Tibial artery (tissue), 4 donors: Measurements from ENCODE around the gene MGLL.

Source experiments
- DNase-seq, 2 donors: peaks; one replicate each; pipeline ENCODE4 v3.0.0-alpha.2; 2019
- H3K27ac ChIP-seq, 2 donors: fragments of 200-600 bp; sonication (generic) in 1 of 2; 1 replicate in 1 of 2; 2 replicates in 1 of 2; pipeline ENCODE4 v1.5.1; 2018 to 2019; ENCODE audit warnings: mild to moderate bottlenecking in 1 of 2
- H3K27me3 ChIP-seq, 2 donors: fragments of 200-600 bp; sonication (generic) in 1 of 2; one replicate each; pipeline versions ENCODE4 v1.5.1 to v1.6.0; 2016 to 2019
- H3K36me3 ChIP-seq, 3 donors: fragments of 200-600 bp; sonication (generic) in 2 of 3; one replicate each; pipeline ENCODE4 v1.5.1; 2016 to 2019; ENCODE audit warnings: mild to moderate bottlenecking in 2 of 3
- H3K4me1 ChIP-seq, 4 donors: fragments of 200-600 bp; sonication (generic) in 2 of 4; 1 replicate in 3 of 4; 2 replicates in 1 of 4; pipeline ENCODE4 v1.5.1; 2016 to 2019
- H3K4me3 ChIP-seq, 2 donors: fragments of 200-600 bp; sonication (generic) in 1 of 2; 1 replicate in 1 of 2; 2 replicates in 1 of 2; pipeline ENCODE4 v1.5.1; 2018 to 2019; ENCODE audit warnings: mild to moderate bottlenecking in 2 of 2
- H3K9me3 ChIP-seq, 3 donors: fragments of 200-600 bp; sonication (generic) in 1 of 3; one replicate each; pipeline ENCODE4 v1.5.1; 2016 to 2019
- CTCF ChIP-seq, 2 experiments: fragments of 200-600 bp in 1 of 2; fragments of 450-650 bp in 1 of 2; IDR thresholded peaks; one replicate each; pipeline ENCODE4 v1.5.1; 2017 to 2019; ENCODE audit warnings: antibody characterized with exemption in 2 of 2, mild to moderate bottlenecking in 1 of 2, moderate library complexity in 1 of 2
- intact Hi-C: fragments of 100-400 bp; cut with DNase I; formaldehyde crosslinking; loops from one replicate; pipeline ENCODE4 v1.15.0; 2023; ENCODE audit warnings: low total_unique reads

MGLL gene

DNA sequence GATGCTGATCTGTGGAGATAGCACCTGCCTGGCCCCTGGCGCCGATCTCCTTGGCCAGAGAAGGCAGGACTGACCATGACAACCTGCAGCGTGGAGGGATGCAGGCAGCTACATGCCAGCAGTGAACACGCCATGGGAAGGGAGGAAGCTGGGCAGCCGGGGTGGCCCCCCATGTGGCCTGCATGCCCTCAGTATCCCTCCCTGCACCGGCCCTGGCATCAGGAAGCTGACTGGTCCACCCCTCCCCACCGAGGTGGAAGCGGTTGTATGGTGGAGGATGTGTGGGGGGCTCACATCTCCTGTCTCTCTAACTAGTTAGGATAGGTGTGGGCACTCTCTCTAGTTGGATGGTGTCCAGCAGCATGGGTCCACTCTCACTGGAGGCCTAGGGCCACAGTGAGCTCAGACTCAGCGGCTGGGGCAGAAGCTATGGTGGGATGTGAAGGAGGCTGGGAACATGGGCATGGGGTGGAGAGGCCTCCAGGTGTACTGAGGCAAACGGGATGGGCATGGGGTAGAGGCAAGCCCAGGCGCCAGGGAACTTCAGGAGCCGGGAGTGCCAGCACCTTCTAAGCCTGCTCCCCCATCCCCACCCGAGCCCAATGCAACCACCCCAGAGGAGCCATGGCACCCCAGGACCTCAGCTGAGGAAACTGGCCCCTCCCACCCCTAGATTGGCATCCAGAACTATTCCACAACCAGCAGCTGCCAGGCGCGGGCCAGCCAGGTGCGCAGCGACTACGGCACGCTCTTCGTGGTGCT, 151.4 kb downstream of the MGLL start:
- Histone ChIP-seq H3K4me3 (peak overlapping the region in 1 of 2 donors; percentile 96), H3K9me3 (no peaks in the 10 kb centered on the region), H3K27ac (peak overlapping the region in 1 of 2 donors; percentile 97), H3K36me3 (peaks cover under 1 to 13% (median 3%) of the 10 kb centered on the region in 3 donors), H3K27me3 (no peaks in the 10 kb centered on the region), H3K4me1 (peaks cover 12 to 34% (median 32%) of the 10 kb centered on the region in 4 donors)
- intact Hi-C loops, result loop anchor here (5.0 kb wide), 1 partner anchor 79 kb away; the partner anchor contains the start of gene TPRA1
- no peak for TF ChIP-seq CTCF (IDR thresholded peaks at IDR 0.05)
- peak; percentile 22 to 63 for DNase-seq

DNA sequence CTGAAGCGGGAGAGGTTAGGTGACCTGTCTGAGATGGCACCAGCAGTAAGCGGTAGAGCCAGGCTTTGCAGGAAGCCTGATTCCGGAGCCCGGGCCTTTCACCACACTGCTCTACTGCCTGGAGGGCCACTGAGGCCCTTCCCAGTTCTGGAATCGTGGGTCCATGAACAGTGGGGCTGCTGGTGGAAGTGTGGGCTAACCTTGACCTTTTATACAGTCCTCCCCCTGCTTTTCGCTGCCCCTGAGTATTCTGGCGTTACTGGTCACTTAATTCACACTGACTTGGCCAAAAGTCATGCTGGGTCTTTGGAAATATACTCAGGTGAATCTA, 152.1 kb downstream of the MGLL start:
- intact Hi-C loops, result loop anchor here (5.0 kb wide), 1 partner anchor 78 kb away; the partner anchor contains the start of gene TPRA1
- no peak overlapping the region for H3K27ac ChIP-seq
- H3K36me3 ChIP-seq, result peaks cover 0 to 8% (median 0%) of the 10 kb centered on the region in 3 donors
- H3K9me3 ChIP-seq, result no peaks in the 10 kb centered on the region
- no peak overlapping the region for H3K4me3 ChIP-seq
- TF ChIP-seq CTCF (IDR thresholded peaks at IDR 0.05), result no peak
- peak in 1 of 2 donors; percentile 15 for DNase-seq
- H3K4me1 ChIP-seq, result peaks cover 12 to 27% (median 25%) of the 10 kb centered on the region in 4 donors
- no peaks in the 10 kb centered on the region for H3K27me3 ChIP-seq

DNA sequence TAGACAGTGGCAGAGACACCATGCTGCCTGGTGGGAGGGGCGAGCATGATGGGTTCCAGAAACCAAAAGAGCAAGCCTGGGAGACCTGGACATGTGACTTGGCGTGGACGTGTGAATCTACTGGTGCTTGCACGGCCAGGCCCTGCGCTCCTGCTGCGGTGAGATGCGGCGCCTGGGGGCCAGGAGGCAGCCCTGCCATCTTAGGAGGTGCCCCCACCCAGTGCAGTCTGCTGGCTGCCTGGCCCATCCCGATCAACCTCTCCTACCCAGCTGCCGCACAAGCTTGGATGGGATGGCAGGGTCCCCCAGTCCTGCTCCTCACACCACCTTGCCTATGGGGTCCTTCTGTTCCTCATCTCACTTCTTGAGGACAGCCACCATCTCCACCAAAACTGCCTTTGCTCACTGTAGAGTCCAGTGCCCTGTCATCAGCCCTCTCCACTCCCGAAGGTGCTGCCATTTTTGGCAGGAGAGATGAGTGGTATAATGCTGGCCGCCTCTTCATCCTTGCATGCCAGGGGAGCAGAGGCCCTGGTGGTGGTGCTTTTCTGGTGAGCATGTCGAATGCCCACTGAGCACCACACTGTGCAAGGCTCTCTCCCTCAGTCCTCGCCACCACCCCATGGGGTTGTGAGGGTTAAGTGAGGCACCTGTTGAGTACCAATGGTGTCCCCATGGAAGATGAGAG, 152.6 kb downstream of the MGLL start:
- Histone ChIP-seq H3K4me1 (peaks cover 12 to 22% (median 22%) of the 10 kb centered on the region in 4 donors), H3K4me3 (no peak overlapping the region), H3K9me3 (no peaks in the 10 kb centered on the region), H3K27me3 (no peaks in the 10 kb centered on the region), H3K27ac (no peak overlapping the region), H3K36me3 (peaks cover 0 to 5% (median 0%) of the 10 kb centered on the region in 3 donors)
- intact Hi-C loops, result loop anchor here (5.0 kb wide), 1 partner anchor 77 kb away; the partner anchor contains the start of gene TPRA1
- TF ChIP-seq CTCF (IDR thresholded peaks at IDR 0.05), result no peak
- peak; percentile 12 to 62 for DNase-seq

- no peaks in the 10 kb centered on the region for H3K9me3 ChIP-seq
- H3K36me3 ChIP-seq, result no peaks in the 10 kb centered on the region
- no peak overlapping the region for H3K4me3 ChIP-seq
- DNase-seq, result peak in 1 of 2 donors; percentile 17
- H3K4me1 ChIP-seq, result peaks cover 9 to 15% (median 14%) of the 10 kb centered on the region in 4 donors
- intact Hi-C loops, result no loop called here
- H3K27me3 ChIP-seq, result no peaks in the 10 kb centered on the region
- no peak for TF ChIP-seq CTCF (IDR thresholded peaks at IDR 0.05)
- H3K27ac ChIP-seq, result no peak overlapping the region
These were observed 153.4 kb downstream of the MGLL start for GRCh38 chr3:127668906-127669305.

- no peaks in the 10 kb centered on the region for H3K36me3 ChIP-seq
- TF ChIP-seq CTCF (IDR thresholded peaks at IDR 0.05), result no peak
- no peak overlapping the region for H3K4me3 ChIP-seq
- no peaks in the 10 kb centered on the region for H3K9me3 ChIP-seq
- no peak overlapping the region for H3K27ac ChIP-seq
- peaks cover 0 to 21% (median 9%) of the 10 kb centered on the region in 4 donors for H3K4me1 ChIP-seq
- DNase-seq, result no peak
- intact Hi-C loops, result no loop called here
- H3K27me3 ChIP-seq, result no peaks in the 10 kb centered on the region
These were observed 155.1 kb downstream of the MGLL start for GRCh38 chr3:127667119-127667681.
